GM12873 (cell line): ENCODE measurements around the gene MANSC1.

Source experiments
- CTCF ChIP-seq: IDR thresholded peaks from 2 replicates; pipeline ENCODE4 v1.5.1; 2012; ENCODE audit warnings: low read depth, mild to moderate bottlenecking, moderate library complexity, low read length, control low read depth; ENCODE audit not compliant: insufficient read depth; ENCODE audit errors: missing control alignments

Gene MANSC1

GRCh38 chr12:12315838-12316237 lies 34.2 kb downstream of the MANSC1 start:
- TF ChIP-seq CTCF, result no peak

- TF ChIP-seq CTCF, result no peak
These were observed 44.3 kb downstream of the MANSC1 start for GRCh38 chr12:12305568-12306300.

GRCh38 chr12:12302976-12303375 lies 47.1 kb downstream of the MANSC1 start:
- no peak for TF ChIP-seq CTCF

GRCh38 chr12:12301122-12301521 lies 48.9 kb downstream of the MANSC1 start:
- no peak for TF ChIP-seq CTCF

- TF ChIP-seq CTCF, result no peak
These were observed 52.7 kb downstream of the MANSC1 start for GRCh38 chr12:12297201-12297830.

- TF ChIP-seq CTCF, result no peak
These were observed 55.6 kb downstream of the MANSC1 start for GRCh38 chr12:12294215-12295005.

- no peak for TF ChIP-seq CTCF
These were observed 59.8 kb downstream of the MANSC1 start for GRCh38 chr12:12290206-12290605.
